H1 (cell line): ENCODE data around the gene KLHL29. TPM values are rescaled to one million over a fixed set of nuclear protein-coding genes. Genes with fewer than 3 reads are reported as not detected.

Experiments used
- CTCF ChIA-PET: fragments of 300-600 bp; sonication (Branson Sonifier 250); formaldehyde crosslinking; loops from one replicate; lab custom pipeline; 2021; ENCODE audit not compliant: partially characterized antibody; lab: Charles Lee
- POLR2A ChIA-PET: fragments of 300-600 bp; sonication (Branson Sonifier 250); formaldehyde crosslinking; loops from one replicate; lab custom pipeline; 2021; ENCODE audit warnings: inconsistent platforms; ENCODE audit not compliant: partially characterized antibody; lab: Charles Lee
- DNase-seq, 2 experiments: peaks; one replicate each; pipeline versions ENCODE4 v3.0.0 to v3.0.0-alpha.2; 2010 to 2022; ENCODE audit warnings: low spot score in 2 of 2, low read depth in 1 of 2, mixed read lengths in 1 of 2
- FAIRE-seq: peaks from 2 replicates; lab custom pipeline; 2011; peaks lifted over from hg19 to GRCh38; lab: Jason Lieb, UNC
- H2AFZ ChIP-seq: 2 replicates; pipeline ENCODE4 v1.8.1; 2012; ENCODE audit warnings: low read length, inconsistent platforms
- H2AK5ac ChIP-seq: 2 replicates; pipeline ENCODE4 v1.6.1; 2013; ENCODE audit warnings: low read depth, low read length
- H2BK120ac ChIP-seq: replicated peaks from 2 replicates; pipeline ENCODE3; 2013; ENCODE audit warnings: low read depth, low read length, inconsistent platforms
- H2BK12ac ChIP-seq: 2 replicates; pipeline ENCODE4 v1.6.1; 2013; ENCODE audit warnings: low read depth, low read length
- H2BK15ac ChIP-seq: 2 replicates; pipeline ENCODE4 v1.6.1; 2013; ENCODE audit warnings: low read length
- H2BK20ac ChIP-seq: 2 replicates; pipeline ENCODE4 v1.6.1; 2013; ENCODE audit warnings: low read length
- H2BK5ac ChIP-seq: 2 replicates; pipeline ENCODE4 v1.6.1; 2013; ENCODE audit warnings: low read depth, low read length
- H3K14ac ChIP-seq: 2 replicates; pipeline ENCODE4 v1.6.1; 2013; ENCODE audit warnings: inconsistent platforms; ENCODE audit not compliant: insufficient read length
- H3K18ac ChIP-seq: 2 replicates; pipeline ENCODE4 v1.6.1; 2013; ENCODE audit warnings: low read length; ENCODE audit errors: extremely low read depth
- H3K23ac ChIP-seq: 2 replicates; pipeline ENCODE4 v1.6.1; 2013; ENCODE audit warnings: inconsistent platforms; ENCODE audit not compliant: insufficient read length
- H3K23me2 ChIP-seq: 2 replicates; pipeline ENCODE4 v1.6.1; 2013; ENCODE audit warnings: low read depth, low read length
- H3K27ac ChIP-seq: 2 replicates; pipeline ENCODE4 v1.6.1; 2011; ENCODE audit warnings: low read depth, low read length, inconsistent platforms
- H3K27me3 ChIP-seq, 4 experiments: replicated peaks in 1 of 4; 1 replicate in 1 of 4; 2 replicates in 3 of 4; pipeline versions ENCODE4 v1.6.1 to v1.8.1; 2011 to 2013; ENCODE audit warnings: low read length in 3 of 4, mild to moderate bottlenecking in 3 of 4, inconsistent platforms in 2 of 4, mixed read lengths in 2 of 4, moderate library complexity in 1 of 4; ENCODE audit not compliant: control insufficient read depth in 3 of 4, insufficient read depth in 3 of 4; ENCODE audit errors: extremely low read depth in 1 of 4
- H3K36me3 ChIP-seq, 4 experiments: 2 replicates each; pipeline versions ENCODE4 v1.6.1 to v1.8.1; 2011 to 2013; ENCODE audit warnings: mild to moderate bottlenecking in 4 of 4, low read length in 3 of 4, moderate library complexity in 2 of 4, control low read depth in 1 of 4, inconsistent platforms in 1 of 4; ENCODE audit not compliant: insufficient read depth in 4 of 4, control insufficient read depth in 2 of 4
- H3K4ac ChIP-seq: replicated peaks from 2 replicates; pipeline ENCODE3; 2013; ENCODE audit warnings: low read length, low read depth, mixed read lengths, inconsistent platforms; ENCODE audit not compliant: insufficient read length
- H3K4me1 ChIP-seq, 4 experiments: replicated peaks in 1 of 4; 1 replicate in 1 of 4; 2 replicates in 3 of 4; pipeline versions ENCODE4 v1.6.1 to v1.8.1; 2011 to 2013; ENCODE audit warnings: low read length in 3 of 4, inconsistent platforms in 2 of 4, mixed read lengths in 1 of 4; ENCODE audit not compliant: insufficient read depth in 4 of 4, control insufficient read depth in 3 of 4
- H3K4me2 ChIP-seq, 2 experiments: 2 replicates each; pipeline versions ENCODE4 v1.6.1 to v1.8.1; 2011 to 2013; ENCODE audit warnings: low read depth in 2 of 2, low read length in 2 of 2, control low read depth in 1 of 2, inconsistent platforms in 1 of 2, mild to moderate bottlenecking in 1 of 2; ENCODE audit not compliant: insufficient read depth in 1 of 2
- H3K4me3 ChIP-seq, 4 experiments: fragments of 200-600, 300-600 bp in 1 of 4; sonication (generic), shearing (Covaris generic), sonication (Bioruptor Twin) in 1 of 4; 2 replicates each; pipeline versions ENCODE4 v1.5.1 to v1.8.1; 2011 to 2016; ENCODE audit warnings: low read length in 4 of 4, low read depth in 3 of 4, control low read depth in 2 of 4, inconsistent platforms in 2 of 4, mild to moderate bottlenecking in 2 of 4, mixed read lengths in 1 of 4, moderate library complexity in 1 of 4; ENCODE audit not compliant: insufficient read depth in 2 of 4; ENCODE audit errors: extremely low read depth in 1 of 4
- H3K56ac ChIP-seq: replicated peaks from 2 replicates; pipeline ENCODE3; 2013; ENCODE audit warnings: low read depth, mild to moderate bottlenecking, mixed read lengths, low read length, inconsistent platforms; ENCODE audit not compliant: insufficient read length
- H3K79me1 ChIP-seq: 2 replicates; pipeline ENCODE4 v1.6.1; 2013; ENCODE audit warnings: low read depth, low read length, control low read depth
- H3K79me2 ChIP-seq, 2 experiments: 2 replicates each; pipeline versions ENCODE4 v1.6.1 to v1.8.1; 2012 to 2013; ENCODE audit warnings: low read length in 2 of 2, mild to moderate bottlenecking in 2 of 2, inconsistent platforms in 1 of 2; ENCODE audit not compliant: insufficient read depth in 2 of 2, control insufficient read depth in 1 of 2
- H3K9ac ChIP-seq, 4 experiments: replicated peaks in 1 of 4; 1 replicate in 1 of 4; 2 replicates in 3 of 4; pipeline versions ENCODE4 v1.6.1 to v1.8.1; 2011 to 2013; ENCODE audit warnings: low read depth in 3 of 4, low read length in 3 of 4, control low read depth in 2 of 4, mild to moderate bottlenecking in 2 of 4, moderate library complexity in 2 of 4, inconsistent platforms in 1 of 4; ENCODE audit errors: extremely low read depth in 1 of 4
- H3K9me3 ChIP-seq, 2 experiments: 2 replicates each; pipeline versions ENCODE4 v1.6.1 to v1.8.1; 2012 to 2013; ENCODE audit warnings: mild to moderate bottlenecking in 2 of 2, moderate library complexity in 2 of 2, control low read depth in 1 of 2, inconsistent platforms in 1 of 2, low read depth in 1 of 2, low read length in 1 of 2, mixed read lengths in 1 of 2; ENCODE audit not compliant: insufficient read depth in 2 of 2
- H4K20me1 ChIP-seq, 2 experiments: replicated peaks in 1 of 2; 2 replicates each; pipeline versions ENCODE3 to v1.8.1; 2011 to 2013; ENCODE audit warnings: inconsistent platforms in 2 of 2, low read length in 2 of 2, mild to moderate bottlenecking in 1 of 2; ENCODE audit not compliant: insufficient read depth in 2 of 2, control insufficient read depth in 1 of 2
- H4K5ac ChIP-seq: 2 replicates; pipeline ENCODE4 v1.6.1; 2013; ENCODE audit warnings: low read length, low read depth, mixed read lengths, inconsistent platforms; ENCODE audit not compliant: insufficient read length
- H4K8ac ChIP-seq: 2 replicates; pipeline ENCODE4 v1.8.0; 2013; ENCODE audit warnings: mild to moderate bottlenecking, moderate library complexity, low read length, inconsistent platforms; ENCODE audit not compliant: insufficient read depth; ENCODE audit errors: extremely low read depth
- H4K91ac ChIP-seq: replicated peaks from 2 replicates; pipeline ENCODE3; 2013; ENCODE audit warnings: low read length, mixed read lengths, inconsistent platforms; ENCODE audit not compliant: insufficient read length
- JUN ChIP-seq: IDR thresholded peaks from 2 replicates; pipeline ENCODE4 v1.6.1; 2011; ENCODE audit warnings: low read depth, mild to moderate bottlenecking, improper control_type of control experiment, low read length
- NANOG ChIP-seq: IDR thresholded peaks from 2 replicates; pipeline ENCODE4 v1.6.1; 2011; ENCODE audit warnings: low read length, low read depth, mild to moderate bottlenecking, inconsistent platforms; ENCODE audit not compliant: insufficient read depth, poor library complexity, severe bottlenecking
- WGBS, 2 experiments: shearing (Covaris generic) in 1 of 2; methylation state at CpG; one replicate each; pipeline versions ENCODE4 v1.1.6 to v1.1.7; 2013 to 2015; ENCODE audit warnings: low lambda C conversion rate in 2 of 2, mixed read lengths in 2 of 2, inconsistent platforms in 1 of 2, low coverage in 1 of 2, missing lambda C conversion rate in 1 of 2; ENCODE audit not compliant: insufficient replicate concordance in 2 of 2, insufficient coverage in 1 of 2, insufficient read length in 1 of 2; ENCODE audit errors: extremely low coverage in 1 of 2, missing lambda C conversion rate in 1 of 2; 5-methylcytosine and 5-hydroxymethylcytosine counted together
- polyA plus RNA-seq, 7 experiments: library from polyadenylated mRNA; depleted of rRNA in 3 of 7; stranded (reverse) in 5 of 7; unstranded in 2 of 7; fragments of >200 nt in 5 of 7; fragments of 200-250 nt in 2 of 7; gene quantifications; 1 replicate in 5 of 7; 2 replicates in 1 of 7; 4 replicates in 1 of 7; pipeline versions ENCODE4 v1.2.1 to v1.2.3, GENCODE V29; 2011 to 2013; ENCODE audit warnings: missing spikeins in 2 of 7, mixed read lengths in 2 of 7
- total RNA-seq: library from RNA; stranded (reverse); fragmentation: NEBNext Ultra II Directional; extraction: Animal tissue kit (Norgen Biotek cat#: 25700); gene quantifications from 2 replicates; pipeline ENCODE4 v1.2.1, GENCODE V29; 2021

Gene KLHL29
- total and polyA plus RNA-seq, 2 of the 8 experiments (the other 6 are each of a cell fraction or from before 2014, with no cell fraction given), result 1.1 to 4.7 TPM

DNA sequence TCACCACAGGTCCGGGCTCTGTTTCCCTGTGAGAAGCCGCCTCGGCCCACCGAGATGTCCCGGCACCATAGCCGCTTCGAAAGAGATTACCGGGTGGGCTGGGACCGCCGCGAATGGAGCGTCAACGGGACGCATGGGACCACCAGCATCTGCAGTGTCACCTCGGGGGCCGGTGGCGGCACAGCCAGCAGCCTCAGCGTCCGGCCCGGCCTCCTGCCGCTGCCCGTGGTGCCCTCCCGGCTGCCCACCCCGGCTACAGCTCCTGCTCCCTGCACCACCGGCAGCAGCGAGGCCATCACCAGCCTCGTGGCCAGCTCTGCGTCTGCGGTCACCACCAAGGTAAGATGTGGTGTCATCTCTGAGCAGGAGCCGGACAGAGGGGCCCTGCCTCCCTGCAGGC, 177.2 kb downstream of the KLHL29 start:
- TF ChIP-seq JUN (no peak), NANOG (no peak)
- Histone ChIP-seq H2BK120ac (no peak overlapping the region), H3K27ac (no peak overlapping the region), H3K79me2 (no peaks in the 10 kb centered on the region), H3K36me3 (no peaks in the 10 kb centered on the region), H2BK20ac (no peak overlapping the region), H2AFZ (no peak overlapping the region), H2BK12ac (no peak overlapping the region), H3K4ac (no peak overlapping the region), H3K14ac (no peak overlapping the region), H4K5ac (no peak overlapping the region), H3K27me3 (no peaks in the 10 kb centered on the region; a peak in 1 of 7 replicates), H3K4me3 (no peak overlapping the region), H3K9ac (no peak overlapping the region), H3K4me2 (no peak overlapping the region), H3K79me1 (no peaks in the 10 kb centered on the region; the same call in 1 of the 2 replicates), H3K23ac (no peak overlapping the region), H3K9me3 (no peaks in the 10 kb centered on the region), H2BK5ac (no peak overlapping the region), H4K91ac (no peak overlapping the region), H3K56ac (no peak overlapping the region), H3K18ac (no peak overlapping the region), H3K4me1 (peaks cover 0 to 10% (median 8%) of the 10 kb centered on the region in 4 experiments; a peak in 4 of 7 replicates), H2BK15ac (no peak overlapping the region), H4K8ac (no peak overlapping the region; the same call in 1 of the 2 replicates), H3K23me2 (no peaks in the 10 kb centered on the region), H2AK5ac (no peak overlapping the region), H4K20me1 (no peaks in the 10 kb centered on the region)
- CTCF ChIA-PET, result interaction anchor here (1.5 kb wide), 1 partner anchor 63 kb away, joined by 7 read pairs; no protein-coding TSS in a partner anchor
- DNase-seq (no peak), FAIRE-seq (no peak)
- POLR2A ChIA-PET, result no interaction called here
- WGBS, 2 experiments, result 93% methylated on average over 30 of the region's 30 CpGs; no CpG with 5 or more reads in 1 of the 2 experiments
